Chondrocyte (in vitro differentiated cells): ENCODE data around the gene DGKB. TPM values are rescaled to one million over a fixed set of nuclear protein-coding genes. Genes with fewer than 3 reads are reported as not detected.

Experiments used
- DNase-seq: peaks from one replicate; pipeline ENCODE4 v3.0.0; 2021; ENCODE audit warnings: mixed read lengths, low spot score
- H3K27ac Mint-ChIP-seq: one replicate; pipeline ENCODE4 v1.8.0; 2021; ENCODE audit warnings: mild to moderate bottlenecking, moderate library complexity, mixed read lengths; ENCODE audit not compliant: unreplicated experiment
- H3K27me3 Mint-ChIP-seq: 2 replicates; pipeline ENCODE4 v1.8.0; 2021; ENCODE audit warnings: low read depth, mixed read lengths
- H3K36me3 Mint-ChIP-seq: 2 replicates; pipeline ENCODE4 v1.8.0; 2021; ENCODE audit warnings: low read depth, mixed read lengths
- H3K4me1 Mint-ChIP-seq: 2 replicates; pipeline ENCODE4 v1.8.0; 2021; ENCODE audit warnings: low read depth, mild to moderate bottlenecking, mixed read lengths
- H3K4me3 Mint-ChIP-seq: one replicate; pipeline ENCODE4 v1.8.0; 2021; ENCODE audit warnings: mild to moderate bottlenecking, moderate library complexity, mixed read lengths; ENCODE audit not compliant: unreplicated experiment
- H3K9me3 Mint-ChIP-seq: 2 replicates; pipeline ENCODE4 v1.8.0; 2021; ENCODE audit warnings: low read depth, mixed read lengths
- total RNA-seq: library from RNA; stranded (reverse); gene quantifications from 3 replicates; pipeline ENCODE4 v1.2.1, GENCODE V29; 2021
- TF ChIP-seq, protein P1 (sequence below): fragments of 200-600 bp; sonication (generic); IDR thresholded peaks from 2 replicates; pipeline ENCODE4 v1.5.0; 2021; ENCODE audit warnings: antibody characterized with exemption, mild to moderate bottlenecking, moderate library complexity

The DGKB gene
- total RNA-seq, 1 donor from 2014 or later: 0.60 TPM

DNA sequence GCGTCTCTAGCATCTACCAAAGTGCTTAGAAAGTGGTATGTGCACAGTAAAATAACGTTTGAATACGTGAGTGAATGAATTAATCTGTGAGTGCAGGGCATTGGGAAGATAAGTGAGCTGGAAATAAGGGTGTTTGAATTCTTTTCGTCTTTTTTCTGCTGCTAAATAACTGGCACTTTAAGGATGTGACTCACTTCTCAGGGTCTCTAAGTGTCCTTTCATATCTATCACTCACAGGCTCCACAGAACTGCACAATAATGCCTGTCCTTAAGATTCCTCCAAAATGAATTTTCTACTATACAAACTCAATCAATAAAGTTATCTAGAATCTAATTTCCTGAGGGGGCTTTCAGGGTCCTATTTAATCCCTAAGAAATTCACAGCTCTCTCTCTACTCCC, 3.2 kb upstream of the DGKB start:
- no peak overlapping the region for H3K4me3 Mint-ChIP-seq
- no peaks in the 10 kb centered on the region for H3K9me3 Mint-ChIP-seq
- no peaks in the 10 kb centered on the region for H3K36me3 Mint-ChIP-seq
- no peaks in the 10 kb centered on the region for H3K27me3 Mint-ChIP-seq
- H3K27ac Mint-ChIP-seq: no peak overlapping the region
- H3K4me1 Mint-ChIP-seq: no peaks in the 10 kb centered on the region
- TF ChIP-seq, protein P1, sequence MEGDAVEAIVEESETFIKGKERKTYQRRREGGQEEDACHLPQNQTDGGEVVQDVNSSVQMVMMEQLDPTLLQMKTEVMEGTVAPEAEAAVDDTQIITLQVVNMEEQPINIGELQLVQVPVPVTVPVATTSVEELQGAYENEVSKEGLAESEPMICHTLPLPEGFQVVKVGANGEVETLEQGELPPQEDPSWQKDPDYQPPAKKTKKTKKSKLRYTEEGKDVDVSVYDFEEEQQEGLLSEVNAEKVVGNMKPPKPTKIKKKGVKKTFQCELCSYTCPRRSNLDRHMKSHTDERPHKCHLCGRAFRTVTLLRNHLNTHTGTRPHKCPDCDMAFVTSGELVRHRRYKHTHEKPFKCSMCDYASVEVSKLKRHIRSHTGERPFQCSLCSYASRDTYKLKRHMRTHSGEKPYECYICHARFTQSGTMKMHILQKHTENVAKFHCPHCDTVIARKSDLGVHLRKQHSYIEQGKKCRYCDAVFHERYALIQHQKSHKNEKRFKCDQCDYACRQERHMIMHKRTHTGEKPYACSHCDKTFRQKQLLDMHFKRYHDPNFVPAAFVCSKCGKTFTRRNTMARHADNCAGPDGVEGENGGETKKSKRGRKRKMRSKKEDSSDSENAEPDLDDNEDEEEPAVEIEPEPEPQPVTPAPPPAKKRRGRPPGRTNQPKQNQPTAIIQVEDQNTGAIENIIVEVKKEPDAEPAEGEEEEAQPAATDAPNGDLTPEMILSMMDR: no peak
- DNase-seq: no peak

DNA sequence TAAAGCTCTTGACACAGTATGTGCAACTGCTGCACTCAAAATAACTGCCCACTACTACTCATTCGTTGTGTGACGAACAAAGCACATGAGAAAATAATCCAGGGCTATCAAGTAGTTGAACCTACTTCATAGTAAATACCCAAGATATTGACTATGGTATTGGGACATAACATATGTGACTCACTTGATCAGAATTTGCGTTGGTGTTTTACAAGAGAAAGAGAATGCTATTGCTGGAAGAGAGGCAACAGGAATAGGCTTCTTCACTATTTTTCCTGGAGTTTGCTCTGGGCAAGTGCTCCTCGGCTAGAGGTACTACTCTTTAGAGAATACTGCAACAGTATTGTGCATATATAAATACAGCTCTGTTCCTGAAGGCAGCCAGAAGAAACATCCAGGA, 2.5 kb downstream of the DGKB start:
- no peaks in the 10 kb centered on the region for H3K36me3 Mint-ChIP-seq
- no peaks in the 10 kb centered on the region for H3K9me3 Mint-ChIP-seq
- no peaks in the 10 kb centered on the region for H3K27me3 Mint-ChIP-seq
- H3K27ac Mint-ChIP-seq: no peak overlapping the region
- H3K4me3 Mint-ChIP-seq: no peak overlapping the region
- no peak for DNase-seq
- TF ChIP-seq, protein P1: no peak
- H3K4me1 Mint-ChIP-seq: peaks cover 5% of the 10 kb centered on the region

- peaks cover 5% of the 10 kb centered on the region for H3K4me1 Mint-ChIP-seq
- H3K9me3 Mint-ChIP-seq: no peaks in the 10 kb centered on the region
- no peaks in the 10 kb centered on the region for H3K27me3 Mint-ChIP-seq
- no peaks in the 10 kb centered on the region for H3K36me3 Mint-ChIP-seq
- TF ChIP-seq, protein P1: no peak
- no peak overlapping the region for H3K27ac Mint-ChIP-seq
- no peak overlapping the region for H3K4me3 Mint-ChIP-seq
- no peak for DNase-seq
These were observed 3.5 kb downstream of the DGKB start for GRCh38 chr7:14899030-14899429.

GRCh38 chr7:14896461-14896860, 6.1 kb downstream of the DGKB start:
- no peaks in the 10 kb centered on the region for H3K36me3 Mint-ChIP-seq
- H3K27me3 Mint-ChIP-seq: no peaks in the 10 kb centered on the region
- DNase-seq: no peak
- no peak overlapping the region for H3K4me3 Mint-ChIP-seq
- H3K4me1 Mint-ChIP-seq: peaks cover 10% of the 10 kb centered on the region
- H3K9me3 Mint-ChIP-seq: no peaks in the 10 kb centered on the region
- TF ChIP-seq, protein P1: no peak
- no peak overlapping the region for H3K27ac Mint-ChIP-seq

DNA sequence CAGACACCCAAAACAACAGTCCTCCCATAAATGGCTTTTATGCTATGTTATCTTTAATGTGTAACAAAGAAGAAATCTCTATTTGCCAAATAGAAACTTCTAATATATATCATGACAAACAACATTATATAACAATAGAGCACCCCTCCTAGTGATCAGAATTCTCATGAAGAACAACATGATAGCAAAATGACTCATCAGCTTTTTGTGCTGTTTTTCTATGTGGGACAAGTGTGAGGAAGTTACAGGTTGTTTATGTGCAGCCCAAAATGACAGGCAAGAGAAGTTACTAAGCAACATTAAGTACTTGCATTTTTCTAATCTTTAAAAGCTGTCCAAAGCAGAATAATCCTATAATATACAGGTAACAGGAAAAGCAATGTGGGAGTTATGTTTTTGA, 7.7 kb downstream of the DGKB start:
- no peaks in the 10 kb centered on the region for H3K27me3 Mint-ChIP-seq
- no peak for DNase-seq
- H3K4me3 Mint-ChIP-seq: no peak overlapping the region
- H3K9me3 Mint-ChIP-seq: no peaks in the 10 kb centered on the region
- no peak overlapping the region for H3K27ac Mint-ChIP-seq
- H3K36me3 Mint-ChIP-seq: no peaks in the 10 kb centered on the region
- H3K4me1 Mint-ChIP-seq: peaks cover 10% of the 10 kb centered on the region
- TF ChIP-seq, protein P1: no peak
